SK-N-SH (cell line): Measurements from ENCODE around the gene CALN1. TPM values are rescaled to one million over a fixed set of nuclear protein-coding genes. Genes with fewer than 3 reads are reported as not detected.

ENCODE experiments used
- CTCF ChIA-PET: fragments of 300-600, 350-600 bp; formaldehyde crosslinking; extraction: SDS; loops from one replicate; lab custom pipeline; 2021; lab: Yijun Ruan, JAX
- POLR2A ChIA-PET: fragments of 350-600 bp; sonication (Branson Sonifier 250); formaldehyde crosslinking; extraction: SDS; loops from one replicate; lab custom pipeline; 2020; ENCODE audit warnings: antibody characterized with exemption, inconsistent platforms; lab: Yijun Ruan, JAX
- DNase-seq: peaks from one replicate; pipeline ENCODE4 v3.0.0; 2012
- H2AFZ ChIP-seq: fragments of 200-600 bp; sonication (generic); 2 replicates; pipeline ENCODE4 v1.8.1; 2016; ENCODE audit warnings: antibody characterized with exemption, mild to moderate bottlenecking, low read depth
- H3F3A ChIP-seq: fragments of 200-600 bp; sonication (generic); replicated peaks from 2 replicates; pipeline ENCODE3; 2016; ENCODE audit warnings: antibody characterized with exemption, mild to moderate bottlenecking; ENCODE audit not compliant: insufficient read depth
- H3K27ac ChIP-seq, 2 experiments: fragments of 200-500 bp in 1 of 2; fragments of 200-600 bp in 1 of 2; sonication (Bioruptor generic) in 1 of 2; sonication (generic), shearing (Covaris generic) in 1 of 2; 2 replicates each; pipeline versions ENCODE4 v1.5.1 to v1.6.1; 2014 to 2016; ENCODE audit warnings: low read depth in 2 of 2, inconsistent platforms in 1 of 2, low read length in 1 of 2, mild to moderate bottlenecking in 1 of 2, mixed read lengths in 1 of 2
- H3K27me3 ChIP-seq: fragments of 200-600 bp; sonication (generic), shearing (Covaris generic); 2 replicates; pipeline ENCODE4 v1.6.1; 2016; ENCODE audit warnings: mixed run types; ENCODE audit not compliant: insufficient read depth
- H3K36me3 ChIP-seq, 2 experiments: fragments of 200-500 bp in 1 of 2; fragments of 200-600 bp in 1 of 2; sonication (Bioruptor generic) in 1 of 2; sonication (generic) in 1 of 2; replicated peaks in 1 of 2; 2 replicates each; pipeline versions ENCODE3 to v1.5.1; 2014 to 2016; ENCODE audit warnings: low read length in 1 of 2, mild to moderate bottlenecking in 1 of 2; ENCODE audit not compliant: insufficient read depth in 2 of 2, control insufficient read depth in 1 of 2
- H3K4me1 ChIP-seq, 2 experiments: fragments of 200-500 bp in 1 of 2; fragments of 200-600 bp in 1 of 2; sonication (Bioruptor generic) in 1 of 2; sonication (generic), shearing (Covaris generic) in 1 of 2; 2 replicates each; pipeline versions ENCODE4 v1.5.1 to v1.6.1; 2014 to 2016; ENCODE audit warnings: low read depth in 1 of 2, low read length in 1 of 2, mixed run types in 1 of 2; ENCODE audit not compliant: insufficient read depth in 2 of 2, control insufficient read depth in 1 of 2
- H3K4me2 ChIP-seq: fragments of 200-600 bp; sonication (generic), shearing (Covaris generic); 2 replicates; pipeline ENCODE4 v1.6.1; 2017; ENCODE audit warnings: mixed run types
- H3K4me3 ChIP-seq, 2 experiments: fragments of 200-500 bp in 1 of 2; fragments of 200-600 bp in 1 of 2; sonication (Bioruptor generic) in 1 of 2; sonication (generic), shearing (Covaris generic) in 1 of 2; 2 replicates each; pipeline versions ENCODE4 v1.5.1 to v1.8.1; 2014 to 2016; ENCODE audit warnings: low read depth in 2 of 2, inconsistent platforms in 1 of 2, low read length in 1 of 2, mild to moderate bottlenecking in 1 of 2, mixed read lengths in 1 of 2, moderate library complexity in 1 of 2
- H3K79me2 ChIP-seq: fragments of 200-600 bp; sonication (generic); 2 replicates; pipeline ENCODE4 v1.8.1; 2017; ENCODE audit warnings: mild to moderate bottlenecking; ENCODE audit not compliant: insufficient read depth
- H3K9ac ChIP-seq: fragments of 200-600 bp; sonication (generic); 2 replicates; pipeline ENCODE4 v1.6.1; 2017; ENCODE audit warnings: mixed run types
- H3K9me2 ChIP-seq: fragments of 200-600 bp; sonication (generic); 2 replicates; pipeline ENCODE4 v1.6.1; 2017; ENCODE audit warnings: mixed run types
- H3K9me3 ChIP-seq: fragments of 200-600 bp; sonication (generic); 2 replicates; pipeline ENCODE4 v1.6.1; 2017; ENCODE audit warnings: mixed run types, mild to moderate bottlenecking, moderate library complexity
- H4K20me1 ChIP-seq: fragments of 200-600 bp; sonication (generic); 2 replicates; pipeline ENCODE4 v1.6.1; 2017; ENCODE audit warnings: mild to moderate bottlenecking, mixed run types; ENCODE audit not compliant: insufficient read depth
- EP300 ChIP-seq, 2 experiments: IDR thresholded peaks; 2 replicates each; pipeline versions ENCODE4 v1.4.0 to v1.6.1; 2012; ENCODE audit warnings: borderline replicate concordance in 1 of 2, low read depth in 1 of 2, low read length in 1 of 2
- FOXM1 ChIP-seq: IDR thresholded peaks from 2 replicates; pipeline ENCODE4 v1.4.0; 2012; ENCODE audit warnings: low read depth, mild to moderate bottlenecking
- GABPA ChIP-seq: IDR thresholded peaks from 2 replicates; pipeline ENCODE4 v1.4.0; 2012; ENCODE audit warnings: low read depth, mild to moderate bottlenecking
- JUND ChIP-seq: IDR thresholded peaks from 2 replicates; pipeline ENCODE4 v1.4.0; 2012
- MXI1 ChIP-seq: IDR thresholded peaks from 2 replicates; pipeline ENCODE4 v1.6.1; 2012; ENCODE audit warnings: mild to moderate bottlenecking, low read depth, low read length, improper control_type of control experiment
- POLR2AphosphoS5 ChIP-seq: IDR thresholded peaks from 2 replicates; pipeline ENCODE4 v1.6.1; 2012; ENCODE audit warnings: low read depth, low read length
- RAD21 ChIP-seq: IDR thresholded peaks from 2 replicates; pipeline ENCODE4 v1.6.1; 2012; ENCODE audit warnings: mild to moderate bottlenecking, low read length
- RCOR1 ChIP-seq: fragments of 150-350 bp; IDR thresholded peaks from 2 replicates; pipeline ENCODE4 v1.6.1; 2017; ENCODE audit warnings: antibody characterized with exemption, low read length
- RFX5 ChIP-seq: IDR thresholded peaks from 2 replicates; pipeline ENCODE4 v1.6.1; 2012; ENCODE audit warnings: mild to moderate bottlenecking, improper control_type of control experiment, low read length
- SIN3A ChIP-seq: IDR thresholded peaks from 2 replicates; pipeline ENCODE4 v1.6.1; 2012; ENCODE audit warnings: low read depth, mild to moderate bottlenecking, low read length, moderate library complexity, borderline replicate concordance
- TAF1 ChIP-seq: IDR thresholded peaks from 2 replicates; pipeline ENCODE4 v1.6.1; 2012; ENCODE audit warnings: low read depth, mild to moderate bottlenecking, low read length, moderate library complexity, borderline replicate concordance
- TCF12 ChIP-seq: IDR thresholded peaks from 2 replicates; pipeline ENCODE4 v1.4.0; 2012
- TEAD4 ChIP-seq: IDR thresholded peaks from 2 replicates; pipeline ENCODE4 v1.4.0; 2012; ENCODE audit warnings: mild to moderate bottlenecking, borderline replicate concordance; ENCODE audit not compliant: insufficient read depth
- WGBS: methylation state at CpG from one replicate; pipeline ENCODE4 v1.1.6; 2017; ENCODE audit warnings: low lambda C conversion rate; 5-methylcytosine and 5-hydroxymethylcytosine counted together
- polyA plus RNA-seq, 3 experiments: library from polyadenylated mRNA; depleted of rRNA; stranded (reverse); fragments of >200 nt; gene quantifications; 2 replicates each; pipeline ENCODE4 v1.2.3, GENCODE V29; 2012
- TF ChIP-seq, protein P1 (sequence below): IDR thresholded peaks from 2 replicates; pipeline ENCODE4 v1.4.0; 2012; ENCODE audit warnings: low read depth, borderline replicate concordance
- TF ChIP-seq, protein P2 (sequence below): IDR thresholded peaks from 2 replicates; pipeline ENCODE4; 2012
- TF ChIP-seq, protein P3 (sequence below): IDR thresholded peaks from 2 replicates; pipeline ENCODE4 v1.4.0; 2012; ENCODE audit warnings: low read depth
- TF ChIP-seq, protein P4 (sequence below): fragments of 200-600 bp; sonication (generic); IDR thresholded peaks from 2 replicates; pipeline ENCODE4 v1.6.1; 2017; ENCODE audit warnings: antibody characterized with exemption, mild to moderate bottlenecking, moderate library complexity
- TF ChIP-seq, protein P5 (sequence below): IDR thresholded peaks from 2 replicates; pipeline ENCODE4 v1.4.0; 2012; ENCODE audit warnings: low read depth, borderline replicate concordance

CALN1 gene
- polyA plus RNA-seq, 1 of the 3 experiments (the other 2 are of a cell fraction): not detected

GRCh38 chr7:71804256-71804655, 607.9 kb downstream of the CALN1 start (continued):
- TF ChIP-seq, protein P1, sequence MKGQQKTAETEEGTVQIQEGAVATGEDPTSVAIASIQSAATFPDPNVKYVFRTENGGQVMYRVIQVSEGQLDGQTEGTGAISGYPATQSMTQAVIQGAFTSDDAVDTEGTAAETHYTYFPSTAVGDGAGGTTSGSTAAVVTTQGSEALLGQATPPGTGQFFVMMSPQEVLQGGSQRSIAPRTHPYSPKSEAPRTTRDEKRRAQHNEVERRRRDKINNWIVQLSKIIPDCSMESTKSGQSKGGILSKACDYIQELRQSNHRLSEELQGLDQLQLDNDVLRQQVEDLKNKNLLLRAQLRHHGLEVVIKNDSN: no peak
- TF ChIP-seq TCF12 (no peak), RAD21 (no peak), FOXM1 (no peak), SIN3A (no peak), EP300 (IDR thresholded peaks at IDR 0.05; ENCODE audit: borderline replicate concordance in 1 of 2, low read depth in 1 of 2, low read length in 1 of 2) (no peak), GABPA (no peak), POLR2AphosphoS5 (no peak)

DNA sequence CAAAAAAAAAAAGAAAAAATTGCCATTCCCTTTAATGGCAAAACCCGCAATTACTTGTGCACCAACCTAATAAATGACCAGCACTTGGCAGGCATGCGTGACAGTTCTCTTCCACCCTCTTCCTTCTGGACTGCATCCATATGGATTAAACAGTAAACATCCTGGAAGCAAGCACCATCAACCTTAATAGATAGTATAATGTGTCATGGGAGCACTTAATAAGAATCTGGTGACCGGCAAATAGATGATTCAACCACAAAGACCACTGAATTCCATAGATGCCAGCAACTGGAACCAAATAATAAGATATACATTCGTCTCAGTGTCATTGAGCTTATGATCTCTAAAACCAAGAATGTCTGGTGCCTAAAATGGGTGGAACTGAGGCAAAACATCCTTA, 610.2 kb downstream of the CALN1 start:
- CTCF ChIA-PET: no interaction called here
- Histone ChIP-seq H2AFZ (no peak overlapping the region), H3K27me3 (no peaks in the 10 kb centered on the region), H3K4me1 (no peaks in the 10 kb centered on the region), H3K4me3 (no peak overlapping the region), H3K9me2 (no peaks in the 10 kb centered on the region), H3K79me2 (no peaks in the 10 kb centered on the region), H4K20me1 (no peaks in the 10 kb centered on the region), H3F3A (no peaks in the 10 kb centered on the region), H3K9me3 (0 out of 2 replicates have a peak, but pooled peaks cover 4% of the 10 kb centered on the region), H3K36me3 (no peaks in the 10 kb centered on the region), H3K4me2 (no peak overlapping the region), H3K27ac (no peak overlapping the region), H3K9ac (no peak overlapping the region)
- POLR2A ChIA-PET: no interaction called here
- 13% methylated on average over 4 of the region's 4 CpGs for WGBS
- no peak for TF ChIP-seq TAF1
- TF ChIP-seq, protein P2, sequence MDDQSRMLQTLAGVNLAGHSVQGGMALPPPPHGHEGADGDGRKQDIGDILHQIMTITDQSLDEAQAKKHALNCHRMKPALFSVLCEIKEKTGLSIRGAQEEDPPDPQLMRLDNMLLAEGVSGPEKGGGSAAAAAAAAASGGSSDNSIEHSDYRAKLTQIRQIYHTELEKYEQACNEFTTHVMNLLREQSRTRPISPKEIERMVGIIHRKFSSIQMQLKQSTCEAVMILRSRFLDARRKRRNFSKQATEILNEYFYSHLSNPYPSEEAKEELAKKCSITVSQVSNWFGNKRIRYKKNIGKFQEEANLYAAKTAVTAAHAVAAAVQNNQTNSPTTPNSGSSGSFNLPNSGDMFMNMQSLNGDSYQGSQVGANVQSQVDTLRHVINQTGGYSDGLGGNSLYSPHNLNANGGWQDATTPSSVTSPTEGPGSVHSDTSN: no peak
- TF ChIP-seq RFX5: no peak
- TF ChIP-seq, protein P3, sequence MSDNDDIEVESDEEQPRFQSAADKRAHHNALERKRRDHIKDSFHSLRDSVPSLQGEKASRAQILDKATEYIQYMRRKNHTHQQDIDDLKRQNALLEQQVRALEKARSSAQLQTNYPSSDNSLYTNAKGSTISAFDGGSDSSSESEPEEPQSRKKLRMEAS: no peak
- no peak for TF ChIP-seq TEAD4
- no peak for TF ChIP-seq EP300 (IDR thresholded peaks at IDR 0.05; ENCODE audit: borderline replicate concordance in 1 of 2, low read depth in 1 of 2, low read length in 1 of 2)
- no peak for TF ChIP-seq JUND
- TF ChIP-seq RCOR1: no peak
- TF ChIP-seq, protein P4, sequence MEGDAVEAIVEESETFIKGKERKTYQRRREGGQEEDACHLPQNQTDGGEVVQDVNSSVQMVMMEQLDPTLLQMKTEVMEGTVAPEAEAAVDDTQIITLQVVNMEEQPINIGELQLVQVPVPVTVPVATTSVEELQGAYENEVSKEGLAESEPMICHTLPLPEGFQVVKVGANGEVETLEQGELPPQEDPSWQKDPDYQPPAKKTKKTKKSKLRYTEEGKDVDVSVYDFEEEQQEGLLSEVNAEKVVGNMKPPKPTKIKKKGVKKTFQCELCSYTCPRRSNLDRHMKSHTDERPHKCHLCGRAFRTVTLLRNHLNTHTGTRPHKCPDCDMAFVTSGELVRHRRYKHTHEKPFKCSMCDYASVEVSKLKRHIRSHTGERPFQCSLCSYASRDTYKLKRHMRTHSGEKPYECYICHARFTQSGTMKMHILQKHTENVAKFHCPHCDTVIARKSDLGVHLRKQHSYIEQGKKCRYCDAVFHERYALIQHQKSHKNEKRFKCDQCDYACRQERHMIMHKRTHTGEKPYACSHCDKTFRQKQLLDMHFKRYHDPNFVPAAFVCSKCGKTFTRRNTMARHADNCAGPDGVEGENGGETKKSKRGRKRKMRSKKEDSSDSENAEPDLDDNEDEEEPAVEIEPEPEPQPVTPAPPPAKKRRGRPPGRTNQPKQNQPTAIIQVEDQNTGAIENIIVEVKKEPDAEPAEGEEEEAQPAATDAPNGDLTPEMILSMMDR: no peak
- TF ChIP-seq MXI1: no peak
- TF ChIP-seq, protein P5, sequence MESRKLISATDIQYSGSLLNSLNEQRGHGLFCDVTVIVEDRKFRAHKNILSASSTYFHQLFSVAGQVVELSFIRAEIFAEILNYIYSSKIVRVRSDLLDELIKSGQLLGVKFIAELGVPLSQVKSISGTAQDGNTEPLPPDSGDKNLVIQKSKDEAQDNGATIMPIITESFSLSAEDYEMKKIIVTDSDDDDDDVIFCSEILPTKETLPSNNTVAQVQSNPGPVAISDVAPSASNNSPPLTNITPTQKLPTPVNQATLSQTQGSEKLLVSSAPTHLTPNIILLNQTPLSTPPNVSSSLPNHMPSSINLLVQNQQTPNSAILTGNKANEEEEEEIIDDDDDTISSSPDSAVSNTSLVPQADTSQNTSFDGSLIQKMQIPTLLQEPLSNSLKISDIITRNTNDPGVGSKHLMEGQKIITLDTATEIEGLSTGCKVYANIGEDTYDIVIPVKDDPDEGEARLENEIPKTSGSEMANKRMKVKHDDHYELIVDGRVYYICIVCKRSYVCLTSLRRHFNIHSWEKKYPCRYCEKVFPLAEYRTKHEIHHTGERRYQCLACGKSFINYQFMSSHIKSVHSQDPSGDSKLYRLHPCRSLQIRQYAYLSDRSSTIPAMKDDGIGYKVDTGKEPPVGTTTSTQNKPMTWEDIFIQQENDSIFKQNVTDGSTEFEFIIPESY: no peak
- TF ChIP-seq SIN3A: no peak
- TF ChIP-seq POLR2AphosphoS5: no peak
- TF ChIP-seq, all 33 proteins: peak for 0
- DNase-seq: no peak
